Dendritic cell treated with granulocyte-macrophage colony-stimulating factor and Interleukin-4, amounts not matched to agents 40 ng/mL and 50 ng/mL, for 4 days (primary cell): ENCODE results near the gene TFE3.
"Not testable (repeated sequence)": the region's sequence is repeated elsewhere in the genome, so short reads cannot be mapped to it uniquely, and the experiment has no call there.

Experiments
- H3K27ac Mint-ChIP-seq: one replicate; pipeline ENCODE4 v1.8.0; 2022; ENCODE audit warnings: mild to moderate bottlenecking, mixed read lengths
- H3K27me3 Mint-ChIP-seq: one replicate; pipeline ENCODE4 v1.8.0; 2022; ENCODE audit warnings: mild to moderate bottlenecking, mixed read lengths
- H3K36me3 Mint-ChIP-seq: one replicate; pipeline ENCODE4 v1.8.0; 2022; ENCODE audit warnings: low read depth, mixed read lengths
- H3K4me1 Mint-ChIP-seq: one replicate; pipeline ENCODE4 v1.8.0; 2022; ENCODE audit warnings: low read depth, mixed read lengths
- H3K4me3 Mint-ChIP-seq: one replicate; pipeline ENCODE4 v1.8.0; 2022; ENCODE audit warnings: mild to moderate bottlenecking, moderate library complexity, mixed read lengths
- H3K9me3 Mint-ChIP-seq: one replicate; pipeline ENCODE4 v1.8.0; 2022; ENCODE audit warnings: mixed read lengths
- intact Hi-C: fragments of 100-400 bp; cut with micrococcal nuclease; formaldehyde crosslinking; loops from one replicate; pipeline ENCODE4 v1.15.0; 2022

The TFE3 gene

GRCh38 chrX:49002091-49002935 lies 40.8 kb downstream of the TFE3 start, which contains the start of gene GRIPAP1:
Gene GRIPAP1, minus strand, starts transcription at chrX:49002264. Its CDS starts 35 bp downstream, at chrX:49002229.
- H3K36me3 Mint-ChIP-seq = peaks cover 36% of the 10 kb centered on the region
- H3K9me3 Mint-ChIP-seq = no peaks in the 10 kb centered on the region
- peak within 1 kb of the TSS; percentile 98 for H3K4me3 Mint-ChIP-seq
- peak within 1 kb of the TSS; percentile 93 for H3K27ac Mint-ChIP-seq
- intact Hi-C loops = loop anchor here (1.0 to 2.0 kb wide), 2 partner anchors 41 to 44 kb away; partner anchors contain the start of gene TFE3
- H3K4me1 Mint-ChIP-seq = peaks cover 37% of the 10 kb centered on the region
- H3K27me3 Mint-ChIP-seq = no peaks in the 10 kb centered on the region

GRCh38 chrX:49001521-49002090 lies 41.6 kb downstream of the TFE3 start:
- H3K36me3 Mint-ChIP-seq = peaks cover 43% of the 10 kb centered on the region
- peaks cover 40% of the 10 kb centered on the region for H3K4me1 Mint-ChIP-seq

GRCh38 chrX:49000636-49001035 lies 42.5 kb downstream of the TFE3 start:
- Mint-ChIP-seq H3K9me3 (no peaks in the 10 kb centered on the region), H3K27me3 (no peaks in the 10 kb centered on the region), H3K36me3 (peaks cover 50% of the 10 kb centered on the region), H3K4me1 (peaks cover 40% of the 10 kb centered on the region), H3K27ac (peak overlapping the region; percentile 93), H3K4me3 (peak overlapping the region; percentile 98)
- intact Hi-C loops = no loop called here

More at GRCh38 chrX:49001521-49002090, 41.6 kb downstream of the TFE3 start:
- intact Hi-C loops = loop anchor here (1.0 to 2.0 kb wide), 2 partner anchors 42 to 43 kb away; partner anchors contain the start of gene TFE3
- Mint-ChIP-seq H3K27ac (peak overlapping the region; percentile 93), H3K27me3 (no peaks in the 10 kb centered on the region), H3K9me3 (no peaks in the 10 kb centered on the region), H3K4me3 (peak overlapping the region; percentile 98)

- intact Hi-C loops = no loop called here
- H3K36me3 Mint-ChIP-seq = peaks cover 66% of the 10 kb centered on the region
- H3K4me1 Mint-ChIP-seq = peaks cover 40% of the 10 kb centered on the region
- H3K27ac Mint-ChIP-seq = no peak overlapping the region
- H3K4me3 Mint-ChIP-seq = no peak overlapping the region
- no peaks in the 10 kb centered on the region for H3K9me3 Mint-ChIP-seq
- H3K27me3 Mint-ChIP-seq = no peaks in the 10 kb centered on the region
Measured at GRCh38 chrX:48999030-48999429, 44.1 kb downstream of the TFE3 start.

GRCh38 chrX:48998391-48998790 lies 44.8 kb downstream of the TFE3 start:
- H3K4me1 Mint-ChIP-seq = peaks cover 40% of the 10 kb centered on the region
- intact Hi-C loops = no loop called here
- no peak overlapping the region for H3K27ac Mint-ChIP-seq
- H3K27me3 Mint-ChIP-seq = no peaks in the 10 kb centered on the region
- no peaks in the 10 kb centered on the region for H3K9me3 Mint-ChIP-seq
- H3K4me3 Mint-ChIP-seq = no peak overlapping the region
- peaks cover 72% of the 10 kb centered on the region for H3K36me3 Mint-ChIP-seq

DNA sequence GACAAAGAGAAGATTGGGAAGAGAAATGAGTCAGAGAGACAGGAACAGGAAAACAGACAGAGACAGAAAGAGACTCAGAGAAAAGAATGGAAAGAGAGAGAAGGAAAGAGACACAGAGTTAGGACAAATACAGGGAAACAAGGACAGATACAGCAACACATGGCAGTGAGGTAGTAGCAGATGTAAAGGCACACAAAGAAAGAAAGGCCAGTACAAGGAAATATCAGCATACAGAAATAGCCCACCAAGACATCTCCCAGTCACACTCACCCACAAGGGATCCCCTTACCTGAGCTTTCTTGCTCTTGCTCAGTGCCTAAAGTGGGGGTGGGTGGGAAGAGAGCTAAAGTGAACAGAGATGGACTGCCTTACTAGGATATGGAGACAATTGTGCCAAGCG lies 45.3 kb downstream of the TFE3 start:
- Mint-ChIP-seq H3K4me1 (peaks cover 40% of the 10 kb centered on the region), H3K27ac (no peak overlapping the region), H3K4me3 (no peak overlapping the region), H3K36me3 (peaks cover 78% of the 10 kb centered on the region), H3K27me3 (no peaks in the 10 kb centered on the region), H3K9me3 (no peaks in the 10 kb centered on the region)
- intact Hi-C loops = no loop called here

DNA sequence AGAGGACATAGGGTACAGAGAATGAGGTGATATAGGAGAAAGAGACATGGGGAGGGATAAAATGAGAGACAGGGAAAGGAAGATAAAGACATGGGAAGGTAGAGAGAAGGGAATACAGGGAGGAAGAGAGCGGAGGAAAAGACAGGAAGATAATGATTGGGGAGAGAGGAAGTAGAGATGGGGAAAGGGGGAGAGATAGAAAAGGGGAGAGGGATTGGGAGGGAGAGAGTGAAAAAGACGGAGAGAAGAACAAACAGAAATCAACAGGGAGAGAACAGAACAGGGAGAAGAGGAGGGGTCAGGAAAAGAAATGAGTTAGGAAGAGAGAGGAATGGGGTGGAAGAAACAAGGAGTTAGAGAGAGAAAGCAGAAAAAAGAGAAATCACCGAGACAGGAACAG lies 45.7 kb downstream of the TFE3 start:
- H3K27ac Mint-ChIP-seq = no peak overlapping the region

GRCh38 chrX:48996969-48997368 lies 46.2 kb downstream of the TFE3 start:
- no peak overlapping the region for H3K4me3 Mint-ChIP-seq
- H3K27ac Mint-ChIP-seq = no peak overlapping the region
- intact Hi-C loops = no loop called here
- H3K36me3 Mint-ChIP-seq = peaks cover 83% of the 10 kb centered on the region
- peaks cover 40% of the 10 kb centered on the region for H3K4me1 Mint-ChIP-seq
- no peaks in the 10 kb centered on the region for H3K27me3 Mint-ChIP-seq
- H3K9me3 Mint-ChIP-seq = no peaks in the 10 kb centered on the region

More for the DNA sequence above, 45.7 kb downstream of the TFE3 start:
- Mint-ChIP-seq H3K9me3 (no peaks in the 10 kb centered on the region), H3K36me3 (peaks cover 82% of the 10 kb centered on the region), H3K4me1 (peaks cover 40% of the 10 kb centered on the region), H3K4me3 (no peak overlapping the region), H3K27me3 (no peaks in the 10 kb centered on the region)
- intact Hi-C loops = no loop called here

DNA sequence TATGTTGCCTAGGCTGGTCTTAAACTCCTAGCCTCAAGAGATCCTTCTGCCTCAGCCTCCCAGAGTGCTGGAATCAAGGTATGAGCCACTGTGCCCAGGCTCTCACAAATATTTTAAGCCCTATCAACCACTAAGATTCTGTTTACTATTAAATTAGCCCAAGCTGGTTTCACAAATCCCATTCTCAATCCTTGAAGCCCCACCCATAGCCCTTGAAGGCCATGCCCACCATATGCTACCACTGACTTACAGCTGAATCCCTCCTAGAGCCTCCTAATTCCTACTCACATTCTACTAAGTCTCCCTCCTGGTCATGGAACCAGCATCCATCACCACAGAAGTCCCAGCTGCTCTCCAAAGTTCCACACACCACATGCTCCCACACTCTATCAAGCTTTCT lies 50.8 kb downstream of the TFE3 start:
- Mint-ChIP-seq H3K36me3 (peaks cover 93% of the 10 kb centered on the region), H3K4me1 (peaks cover 4% of the 10 kb centered on the region), H3K27me3 (no peaks in the 10 kb centered on the region), H3K4me3 (no peak overlapping the region), H3K27ac (no peak overlapping the region), H3K9me3 (no peaks in the 10 kb centered on the region)
- intact Hi-C loops = no loop called here

DNA sequence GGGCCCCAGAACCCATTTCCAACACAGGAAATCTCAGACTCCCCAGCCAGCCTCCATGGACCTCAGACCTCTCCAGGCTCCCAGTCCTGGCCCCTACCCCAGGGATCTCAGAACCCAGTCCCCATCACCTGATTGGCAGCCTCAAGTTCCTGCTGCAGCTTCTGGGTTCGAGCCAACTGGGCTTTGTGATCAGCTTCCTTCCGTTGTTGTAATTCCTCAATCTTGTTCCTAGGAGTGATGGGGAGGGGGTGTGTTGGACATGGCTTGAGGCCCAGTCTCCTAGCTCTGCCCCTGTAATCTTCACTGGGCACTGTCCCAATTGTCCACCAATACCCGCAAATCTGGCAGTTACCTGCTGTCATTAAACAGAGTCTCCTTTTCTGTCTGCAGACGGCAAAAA lies 53.7 kb downstream of the TFE3 start:
- Mint-ChIP-seq H3K4me3 (no peak overlapping the region), H3K4me1 (no peaks in the 10 kb centered on the region), H3K27ac (no peak overlapping the region), H3K9me3 (no peaks in the 10 kb centered on the region), H3K36me3 (peaks cover 86% of the 10 kb centered on the region), H3K27me3 (no peaks in the 10 kb centered on the region)
- intact Hi-C loops = loop anchor here (10.0 kb wide), 1 partner anchor 45 kb away; no protein-coding TSS in a partner anchor

GRCh38 chrX:48983896-48984295 lies 59.3 kb downstream of the TFE3 start:
- Mint-ChIP-seq H3K27ac (no peak overlapping the region), H3K4me1 (peaks cover 7% of the 10 kb centered on the region), H3K9me3 (no peaks in the 10 kb centered on the region), H3K36me3 (peaks cover 87% of the 10 kb centered on the region), H3K4me3 (no peak overlapping the region), H3K27me3 (no peaks in the 10 kb centered on the region)
- intact Hi-C loops = loop anchor here (10.0 kb wide), 1 partner anchor 51 kb away; no protein-coding TSS in a partner anchor

DNA sequence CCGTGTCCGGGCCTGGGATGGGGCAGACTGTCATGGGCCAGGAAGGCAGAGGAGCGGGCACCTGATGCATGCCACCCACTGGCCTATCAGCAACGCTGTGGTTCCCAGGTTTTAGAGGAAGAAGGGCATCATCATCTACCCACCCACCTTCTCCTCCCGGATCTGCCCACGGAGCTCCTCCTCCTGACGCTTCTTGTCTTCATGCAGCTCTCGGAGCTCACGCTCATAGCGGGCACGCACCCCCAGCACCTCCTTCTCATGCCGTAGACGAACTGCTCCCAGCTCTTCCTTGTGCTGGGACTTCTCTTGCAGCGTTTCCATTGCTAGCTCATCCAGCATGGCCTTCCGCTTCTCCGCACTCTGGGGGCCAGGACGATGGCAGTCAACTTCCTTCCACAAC lies 60.1 kb downstream of the TFE3 start:
- H3K4me1 Mint-ChIP-seq = peaks cover 7% of the 10 kb centered on the region
- intact Hi-C loops = loop anchor here (10.0 kb wide), 1 partner anchor 52 kb away; no protein-coding TSS in a partner anchor
- H3K9me3 Mint-ChIP-seq = no peaks in the 10 kb centered on the region
- peaks cover 87% of the 10 kb centered on the region for H3K36me3 Mint-ChIP-seq
- no peak overlapping the region for H3K4me3 Mint-ChIP-seq
- no peak overlapping the region for H3K27ac Mint-ChIP-seq
- no peaks in the 10 kb centered on the region for H3K27me3 Mint-ChIP-seq

DNA sequence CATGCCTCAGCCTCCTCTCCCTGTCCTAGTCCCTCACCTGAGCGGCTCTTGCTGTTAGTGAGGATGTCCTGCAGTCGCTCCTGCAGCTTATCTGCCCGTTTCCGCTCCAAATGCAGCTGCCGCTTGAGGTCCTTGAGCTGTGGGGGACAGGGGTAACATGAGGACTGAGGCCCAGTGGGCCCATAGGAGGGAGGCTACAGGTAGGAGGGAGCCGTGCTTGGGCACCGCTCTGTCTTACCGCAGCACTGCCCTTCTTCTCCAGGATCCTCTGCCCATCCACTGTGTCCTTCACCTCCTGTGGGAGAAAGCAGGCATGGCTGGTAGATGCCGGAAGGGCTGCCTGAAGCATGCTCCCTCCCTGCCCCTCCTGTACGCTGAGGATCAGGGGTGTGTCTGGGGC lies 62.0 kb downstream of the TFE3 start:
- Mint-ChIP-seq H3K36me3 (peaks cover 95% of the 10 kb centered on the region), H3K4me1 (peaks cover 7% of the 10 kb centered on the region), H3K9me3 (no peaks in the 10 kb centered on the region), H3K4me3 (no peak overlapping the region), H3K27ac (no peak overlapping the region), H3K27me3 (no peaks in the 10 kb centered on the region)
- intact Hi-C loops = loop anchor here (10.0 kb wide), 1 partner anchor 54 kb away; no protein-coding TSS in a partner anchor

- H3K36me3 Mint-ChIP-seq = peaks cover 95% of the 10 kb centered on the region
- not testable (repeated sequence) for H3K9me3 Mint-ChIP-seq, H3K27me3 Mint-ChIP-seq, H3K4me3 Mint-ChIP-seq, H3K4me1 Mint-ChIP-seq
- intact Hi-C loops = loop anchor here (10.0 kb wide), 1 partner anchor 54 kb away; no protein-coding TSS in a partner anchor
- H3K27ac Mint-ChIP-seq = peak overlapping the region; percentile 14
Measured at GRCh38 chrX:48980341-48980740, 62.8 kb downstream of the TFE3 start.
